ENCODE measurements around the gene TSPO2. TPM values are rescaled to one million over a fixed set of nuclear protein-coding genes. Genes with fewer than 3 reads are reported as not detected.

TSPO2 gene
- polyA plus RNA-seq, 1 experiment: not detected

DNA sequence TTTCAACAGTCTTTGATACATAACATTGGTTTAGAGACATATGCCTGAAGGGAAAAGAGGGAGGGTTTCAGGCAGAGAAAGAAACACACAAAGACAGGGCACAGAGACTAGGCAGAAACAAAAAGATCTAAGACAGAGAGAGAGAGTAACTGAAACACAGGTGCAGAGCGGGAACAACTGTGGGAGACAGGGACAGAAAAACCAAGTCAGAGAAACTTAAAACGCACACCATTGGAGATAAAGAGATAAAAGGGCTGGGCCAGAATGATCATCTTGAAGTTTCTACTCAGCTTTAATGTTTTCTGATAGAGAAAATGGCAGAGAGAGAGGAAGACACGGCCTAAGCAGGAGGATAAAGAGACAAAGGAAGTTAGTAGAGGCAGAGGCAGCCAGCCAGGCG lies 15.0 kb upstream of the TSPO2 start:
- POLR2A ChIA-PET: no interaction called here
- DNase-seq (ENCODE audit: low read depth): no peak
- Histone ChIP-seq H3K36me3 (ENCODE audit: control insufficient read depth, insufficient read depth, low read length) (no peaks in the 10 kb centered on the region), H3K4me3 (ENCODE audit: low read depth, low read length) (no peak overlapping the region), H3K27me3 (ENCODE audit: control insufficient read depth, insufficient read depth, low read length) (peaks cover 2% of the 10 kb centered on the region; the same call in 1 of the 2 replicates)
- CTCF ChIA-PET: interaction anchor here (0.6 to 11.0 kb wide), 24 partner anchors 10 to 1692 kb away, joined by 3 to 184 read pairs (median 5); partner anchors contain the start of genes TSPO2 and UNC5CL
- no peak for TF ChIP-seq CTCF (IDR thresholded peaks at IDR 0.05; ENCODE audit: insufficient read depth, low read depth, low read length)

DNA sequence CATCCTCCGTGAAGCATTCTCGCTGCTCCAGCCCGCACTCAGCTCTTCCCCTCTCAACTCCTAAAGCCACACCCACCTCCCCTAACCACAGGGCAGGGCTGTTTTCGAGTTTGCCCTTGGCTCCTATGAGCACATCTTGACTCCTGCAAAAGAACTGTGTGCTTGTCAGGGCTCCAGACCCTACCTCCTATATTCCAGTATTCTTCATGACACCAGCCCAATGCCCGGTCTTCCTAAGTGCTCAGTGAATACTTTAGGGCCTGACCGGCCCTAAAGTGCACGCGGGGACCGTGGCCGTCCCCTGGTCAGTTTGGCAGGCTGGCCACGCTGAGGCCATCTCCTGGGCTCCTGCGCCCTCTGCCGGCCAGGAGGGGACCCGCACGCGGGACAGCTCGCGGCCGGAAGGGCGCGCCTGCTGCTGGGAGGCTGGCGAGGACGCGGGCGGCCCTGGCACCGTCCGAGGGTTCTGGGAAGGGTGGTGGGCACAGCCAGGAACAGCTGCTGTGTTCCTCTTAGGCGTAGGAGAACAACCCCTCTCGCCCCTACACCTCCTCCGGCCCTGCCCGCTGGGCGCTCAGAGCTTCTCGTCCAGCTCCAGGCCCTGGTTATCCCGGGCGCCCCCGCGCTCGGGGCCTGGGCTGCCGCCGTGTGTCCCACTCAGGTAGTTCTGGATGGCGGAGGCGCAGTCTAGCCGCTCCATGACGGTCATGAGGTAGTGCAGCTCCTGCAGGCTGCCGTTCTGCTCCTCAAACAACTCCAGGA lies 14.3 kb upstream of the TSPO2 start:
- H3K27me3 ChIP-seq (ENCODE audit: control insufficient read depth, insufficient read depth, low read length): peaks cover 2% of the 10 kb centered on the region; the same call in 1 of the 2 replicates
- DNase-seq (ENCODE audit: low read depth): no peak
- H3K36me3 ChIP-seq (ENCODE audit: control insufficient read depth, insufficient read depth, low read length): no peaks in the 10 kb centered on the region
- peak overlapping the region; percentile 30 for H3K4me3 ChIP-seq (ENCODE audit: low read depth, low read length)
- ChIA-PET POLR2A (no interaction called here), CTCF (interaction anchor here (0.6 to 11.0 kb wide), 47 partner anchors 9 to 1693 kb away, joined by 3 to 184 read pairs (median 4); partner anchors contain the start of genes TSPO2 and UNC5CL)
- TF ChIP-seq CTCF (IDR thresholded peaks at IDR 0.05; ENCODE audit: insufficient read depth, low read depth, low read length): peak; percentile 87

- no peak for DNase-seq (ENCODE audit: low read depth)
Observed at GRCh38 chr6:41028561-41029412, 13.5 kb upstream of the TSPO2 start.

DNA sequence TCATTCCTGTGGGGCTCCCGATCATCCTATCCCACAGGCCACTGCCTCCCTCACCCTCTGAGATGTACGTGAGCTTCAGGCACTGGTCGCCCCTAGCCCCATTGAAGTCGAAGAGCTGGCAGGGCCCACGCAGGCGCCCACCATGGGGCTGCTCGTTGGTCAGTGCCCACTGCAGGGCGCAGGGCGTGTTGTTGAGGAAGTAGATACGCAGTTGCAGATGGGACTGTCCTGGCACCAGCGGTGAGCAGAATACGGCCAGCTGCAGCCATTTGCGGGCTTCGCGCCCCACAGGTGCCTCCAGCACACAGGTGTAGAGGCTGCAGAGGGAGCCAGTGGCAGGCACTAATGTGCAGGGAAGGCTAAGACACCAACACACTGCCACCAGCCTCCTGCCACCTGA lies 9.4 kb upstream of the TSPO2 start:
- peaks cover 5% of the 10 kb centered on the region for H3K27me3 ChIP-seq (ENCODE audit: control insufficient read depth, insufficient read depth, low read length)

More at GRCh38 chr6:41028561-41029412, 13.5 kb upstream of the TSPO2 start:
- Histone ChIP-seq H3K27me3 (ENCODE audit: control insufficient read depth, insufficient read depth, low read length) (peaks cover 2% of the 10 kb centered on the region; the same call in 1 of the 2 replicates), H3K4me3 (ENCODE audit: low read depth, low read length) (peak overlapping the region; percentile 30), H3K36me3 (ENCODE audit: control insufficient read depth, insufficient read depth, low read length) (no peaks in the 10 kb centered on the region)
- no peak for TF ChIP-seq CTCF (IDR thresholded peaks at IDR 0.05; ENCODE audit: insufficient read depth, low read depth, low read length)
- ChIA-PET POLR2A (no interaction called here), CTCF (interaction anchor here (0.7 to 11.0 kb wide), 43 partner anchors 8 to 1694 kb away, joined by 3 to 184 read pairs (median 4); partner anchors contain the start of genes TSPO2 and UNC5CL)

More for the DNA sequence above, 9.4 kb upstream of the TSPO2 start:
- Histone ChIP-seq H3K36me3 (ENCODE audit: control insufficient read depth, insufficient read depth, low read length) (no peaks in the 10 kb centered on the region), H3K4me3 (ENCODE audit: low read depth, low read length) (no peak overlapping the region)
- ChIA-PET CTCF (interaction anchor here (0.6 to 0.8 kb wide), 2 partner anchors 9 to 642 kb away, joined by 3 read pairs; no protein-coding TSS in a partner anchor), POLR2A (no interaction called here)
- DNase-seq (ENCODE audit: low read depth): no peak
- no peak for TF ChIP-seq CTCF (IDR thresholded peaks at IDR 0.05; ENCODE audit: insufficient read depth, low read depth, low read length)
